HEK293T (cell line): Measurements from ENCODE around the gene HLF.

Experiments used
- FOXA1 ChIP-seq: fragments of 450-650 bp; IDR thresholded peaks from 2 replicates; pipeline ENCODE4 v1.6.1; 2016; ENCODE audit warnings: mild to moderate bottlenecking
- FOXK2 ChIP-seq: fragments of 450-650 bp; IDR thresholded peaks from 2 replicates; pipeline ENCODE4 v1.6.1; 2016; ENCODE audit warnings: mild to moderate bottlenecking
- FOXM1 ChIP-seq: fragments of 450-650 bp; IDR thresholded peaks from 2 replicates; pipeline ENCODE4 v1.6.1; 2017; ENCODE audit warnings: mild to moderate bottlenecking, borderline replicate concordance
- HDGF ChIP-seq: fragments of 450-650 bp; IDR thresholded peaks from 2 replicates; pipeline ENCODE4 v1.6.1; 2017; ENCODE audit warnings: antibody characterized with exemption, borderline replicate concordance
- L3MBTL2 ChIP-seq: fragments of 450-650 bp; conservative IDR thresholded peaks from 2 replicates; pipeline ENCODE4 v1.6.1; 2016; ENCODE audit warnings: mild to moderate bottlenecking
- SP1 ChIP-seq: fragments of 450-650 bp; IDR thresholded peaks from 2 replicates; pipeline ENCODE4 v1.6.1; 2017
- ZNF384 ChIP-seq: fragments of 450-650 bp; IDR thresholded peaks from 2 replicates; pipeline ENCODE4 v1.6.1; 2016

DNA sequence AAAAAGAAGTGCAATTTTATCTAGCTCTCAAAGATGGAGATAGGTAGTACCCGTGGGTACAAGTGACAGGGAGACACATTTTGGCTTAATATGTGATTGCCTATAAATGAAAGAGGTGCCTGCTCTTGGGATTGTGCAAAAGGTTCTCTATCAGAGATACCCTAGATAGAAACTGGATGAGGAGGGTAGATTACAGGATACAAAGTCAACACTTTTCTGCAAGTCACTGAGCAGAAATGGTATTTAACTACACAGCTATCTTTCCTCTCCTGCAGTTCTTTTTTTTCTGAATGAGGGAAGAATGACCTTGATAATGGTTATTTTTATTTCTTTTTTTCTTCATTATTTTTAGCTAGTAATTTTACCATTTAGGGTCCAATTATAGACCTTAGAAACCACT lies 89.2 kb downstream of the HLF start:
- TF ChIP-seq ZNF384, result no peak
- no peak for TF ChIP-seq FOXM1
- TF ChIP-seq FOXK2, result no peak
- TF ChIP-seq HDGF, result no peak
- TF ChIP-seq L3MBTL2, result no peak
- TF ChIP-seq SP1, result no peak
- TF ChIP-seq FOXA1, result no peak
